H4 (cell line): ENCODE measurements around the gene CD300C. TPM values are rescaled to one million over a fixed set of nuclear protein-coding genes. Genes with fewer than 3 reads are reported as not detected.
"Not testable (repeated sequence)": the region's sequence is repeated elsewhere in the genome, so short reads cannot be mapped to it uniquely, and the experiment has no call there.

Source experiments
- DNase-seq: peaks from one replicate; pipeline ENCODE4 v3.0.0-alpha.2; 2015; ENCODE audit warnings: low spot score
- total RNA-seq: library from RNA; depleted of rRNA; stranded (reverse); fragments of >200 nt; shearing (Covaris generic); gene quantifications from 2 replicates; pipeline ENCODE4 v1.2.3, GENCODE V29; 2014; rRNA removed

Gene CD300C
- total RNA-seq, result 0.37 and 0.45 TPM in 2 replicates

- no peak for DNase-seq
Observed at GRCh38 chr17:74545843-74546230, at the start of gene CD300C. Gene CD300C, minus strand, starts transcription at chr17:74546115. Its CDS starts 333 bp downstream, at chr17:74545782.

GRCh38 chr17:74595037-74595750 is 49.3 kb upstream of the CD300C start:
- no peak for DNase-seq

- no peak for DNase-seq
Observed at GRCh38 chr17:74592087-74592990, 46.4 kb upstream of the CD300C start, which contains the start of gene CD300LD. Gene CD300LD, minus strand, starts transcription at chr17:74592283. Its CDS starts 81 bp downstream, at chr17:74592202.

GRCh38 chr17:74591503-74591902 is 45.6 kb upstream of the CD300C start:
- DNase-seq, result no peak

GRCh38 chr17:74585711-74586110 is 39.8 kb upstream of the CD300C start:
- DNase-seq, result no peak

GRCh38 chr17:74584292-74585060 is 38.6 kb upstream of the CD300C start:
- DNase-seq, result no peak

- no peak for DNase-seq
Observed at GRCh38 chr17:74582633-74583032, 36.7 kb upstream of the CD300C start.

- no peak for DNase-seq
Observed at GRCh38 chr17:74579900-74580299, 34.0 kb upstream of the CD300C start.

GRCh38 chr17:74578979-74579378 is 33.1 kb upstream of the CD300C start:
- DNase-seq, result no peak

- no peak for DNase-seq
Observed at GRCh38 chr17:74574489-74575142, 28.7 kb upstream of the CD300C start.

- not testable (repeated sequence) for DNase-seq
Observed at GRCh38 chr17:74573635-74574034, 27.7 kb upstream of the CD300C start.

GRCh38 chr17:74573169-74573568 is 27.3 kb upstream of the CD300C start:
- DNase-seq, result no peak

- DNase-seq, result no peak
Observed at GRCh38 chr17:74571621-74572270, 25.8 kb upstream of the CD300C start.

GRCh38 chr17:74569020-74570003 is 23.4 kb upstream of the CD300C start:
- peak; percentile 100 for DNase-seq

- no peak for DNase-seq
Observed at GRCh38 chr17:74568106-74568873, 22.4 kb upstream of the CD300C start.

GRCh38 chr17:74567397-74567796 is 21.5 kb upstream of the CD300C start, which contains the start of gene CD300H:
Gene CD300H, minus strand, starts transcription at chr17:74567509.
- no peak for DNase-seq

- DNase-seq, result peak; percentile 66
Observed at GRCh38 chr17:74566132-74566753, 20.3 kb upstream of the CD300C start.

GRCh38 chr17:74565126-74565525 is 19.2 kb upstream of the CD300C start:
- no peak for DNase-seq
